Endothelial cell of umbilical vein (primary cell): ENCODE data around the gene DARS1. TPM values are rescaled to one million over a fixed set of nuclear protein-coding genes. Genes with fewer than 3 reads are reported as not detected.

Experiments used
- BruUV-seq: library from RNA; stranded (reverse); fragments of 400-500 nt; replicated peaks from 2 replicates; lab custom pipeline; 2021; lab: Mats Ljungman, UMichigan
- CTCF ChIA-PET: fragments of 300-600, 350-600 bp; sonication (Branson Sonifier 250); formaldehyde crosslinking; loops from one replicate; lab custom pipeline; 2021; ENCODE audit warnings: antibody characterized with exemption, inconsistent platforms; lab: Charles Lee
- POLR2A ChIA-PET: fragments of 300-600, 350-600 bp; sonication (Branson Sonifier 250); formaldehyde crosslinking; loops from one replicate; lab custom pipeline; 2021; ENCODE audit warnings: antibody characterized with exemption, inconsistent platforms; lab: Charles Lee
- DNase-seq: peaks from one replicate; pipeline ENCODE4 v3.0.0-alpha.2; 2011; ENCODE audit warnings: low read depth, low spot score
- FAIRE-seq: peaks from 2 replicates; lab custom pipeline; 2011; peaks lifted over from hg19 to GRCh38; lab: Jason Lieb, UNC
- H2AFZ ChIP-seq: 2 replicates; pipeline ENCODE4 v1.6.0; 2012; ENCODE audit warnings: low read depth, low read length, control low read depth, inconsistent platforms
- H3K27ac ChIP-seq: 2 replicates; pipeline ENCODE4 v1.5.1; 2011; ENCODE audit warnings: low read depth, mild to moderate bottlenecking, control low read depth, low read length, moderate library complexity; ENCODE audit not compliant: insufficient read depth
- H3K27me3 ChIP-seq, 2 experiments: 2 replicates each; pipeline versions ENCODE4 v1.6.0 to v1.6.1; 2011; ENCODE audit warnings: low read length in 2 of 2, mixed read lengths in 1 of 2; ENCODE audit not compliant: control insufficient read depth in 2 of 2, insufficient read depth in 2 of 2
- H3K36me3 ChIP-seq, 2 experiments: 2 replicates in 1 of 2; 3 replicates in 1 of 2; pipeline ENCODE4 v1.5.1; 2011; ENCODE audit warnings: low read length in 2 of 2, mild to moderate bottlenecking in 1 of 2, moderate library complexity in 1 of 2; ENCODE audit not compliant: control insufficient read depth in 2 of 2, insufficient read depth in 2 of 2; ENCODE audit errors: extremely low read depth in 1 of 2
- H3K4me1 ChIP-seq: 3 replicates; pipeline ENCODE4 v1.5.1; 2011; ENCODE audit warnings: mild to moderate bottlenecking, low read length; ENCODE audit not compliant: control insufficient read depth, insufficient read depth; ENCODE audit errors: extremely low read depth
- H3K4me2 ChIP-seq: 2 replicates; pipeline ENCODE4 v1.6.1; 2011; ENCODE audit warnings: low read length, control low read depth, mixed read lengths; ENCODE audit not compliant: insufficient read depth
- H3K4me3 ChIP-seq, 3 experiments: fragments of 200-600 bp in 1 of 3; sonication (generic), shearing (Covaris generic) in 1 of 3; replicated peaks in 1 of 3; 2 replicates each; pipeline ENCODE4 v1.5.1; 2011 to 2016; ENCODE audit warnings: control low read depth in 3 of 3, low read length in 3 of 3, mild to moderate bottlenecking in 2 of 3, inconsistent platforms in 1 of 3, low read depth in 1 of 3, moderate library complexity in 1 of 3; ENCODE audit not compliant: insufficient read depth in 1 of 3
- H3K79me2 ChIP-seq: 2 replicates; pipeline ENCODE4 v1.6.0; 2012; ENCODE audit warnings: low read length, inconsistent platforms; ENCODE audit not compliant: control insufficient read depth, insufficient read depth
- H3K9ac ChIP-seq: replicated peaks from 2 replicates; pipeline ENCODE3; 2011; ENCODE audit warnings: low read length, control low read depth; ENCODE audit not compliant: insufficient read depth; ENCODE audit errors: extremely low read depth
- H3K9me1 ChIP-seq: replicated peaks from 3 replicates; pipeline ENCODE4 v1.6.0; 2011; ENCODE audit warnings: mild to moderate bottlenecking, low read length; ENCODE audit not compliant: control insufficient read depth, insufficient read depth; ENCODE audit errors: extremely low read depth
- H3K9me3 ChIP-seq: replicated peaks from 2 replicates; pipeline ENCODE4 v1.5.1; 2012; ENCODE audit warnings: low read length, inconsistent platforms; ENCODE audit not compliant: control insufficient read depth, insufficient read depth
- H4K20me1 ChIP-seq: replicated peaks from 2 replicates; pipeline ENCODE3; 2011; ENCODE audit warnings: mild to moderate bottlenecking, low read length; ENCODE audit not compliant: control insufficient read depth, insufficient read depth; ENCODE audit errors: extremely low read depth
- CTCF ChIP-seq, 2 donors: IDR thresholded peaks; 1 replicate in 1 of 2; 2 replicates in 1 of 2; pipeline ENCODE4 v1.5.1; 2011; ENCODE audit warnings: low read length in 2 of 2, mild to moderate bottlenecking in 2 of 2, moderate library complexity in 2 of 2, control low read depth in 1 of 2, inconsistent platforms in 1 of 2, low read depth in 1 of 2; ENCODE audit not compliant: insufficient read depth in 1 of 2; ENCODE audit errors: extremely low read depth in 1 of 2
- EZH2 ChIP-seq: IDR thresholded peaks from 2 replicates; pipeline ENCODE4 v1.6.1; 2012; ENCODE audit warnings: borderline replicate concordance, low read depth, mild to moderate bottlenecking, moderate library complexity, low read length, inconsistent platforms; ENCODE audit not compliant: severe bottlenecking
- FOS ChIP-seq: IDR thresholded peaks from 2 replicates; pipeline ENCODE4 v1.6.1; 2011; ENCODE audit warnings: mild to moderate bottlenecking, low read length, moderate library complexity, borderline replicate concordance; ENCODE audit not compliant: insufficient read depth
- GATA2 ChIP-seq: IDR thresholded peaks from 2 replicates; pipeline ENCODE4 v1.7.0; 2011; ENCODE audit warnings: low read depth, mild to moderate bottlenecking, moderate library complexity, mixed read lengths, low read length; ENCODE audit not compliant: insufficient read length, insufficient read depth
- JUN ChIP-seq: IDR thresholded peaks from 2 replicates; pipeline ENCODE4 v1.6.1; 2011; ENCODE audit warnings: borderline replicate concordance, low read depth; ENCODE audit not compliant: insufficient read length, insufficient read depth
- MAX ChIP-seq: IDR thresholded peaks from 2 replicates; pipeline ENCODE4 v1.6.1; 2011; ENCODE audit not compliant: insufficient read depth, insufficient read length
- MYC ChIP-seq: IDR thresholded peaks from one replicate; pipeline ENCODE4 v1.6.1; 2011; ENCODE audit warnings: mild to moderate bottlenecking, low read depth, low read length
- POLR2A ChIP-seq: IDR thresholded peaks from 2 replicates; pipeline ENCODE4 v1.6.1; 2012; ENCODE audit warnings: low read depth, mild to moderate bottlenecking, control low read depth, low read length
- POLR2AphosphoS5 ChIP-seq: IDR thresholded peaks from 2 replicates; pipeline ENCODE4 v1.6.1; 2012; ENCODE audit warnings: low read depth, mild to moderate bottlenecking, control low read depth, low read length, moderate library complexity; ENCODE audit not compliant: insufficient read depth
- dilution Hi-C: fragments of 300-500 bp; cut with MboI; formaldehyde crosslinking; loops from one replicate; pipeline ENCODE4 v1.15.0; 2019; ENCODE audit warnings: low sequenced_read_pairs; ENCODE audit not compliant: extremely low pct_ligation_motif_present
- intact Hi-C: fragments of 100-400 bp; cut with micrococcal nuclease; formaldehyde crosslinking; loops from one replicate; pipeline ENCODE4 v1.10.0; 2022
- polyA plus RNA-seq, 4 experiments: library from polyadenylated mRNA; depleted of rRNA in 3 of 4; stranded (reverse) in 3 of 4; unstranded in 1 of 4; fragments of >200 nt; gene quantifications; 2 replicates each; pipeline versions ENCODE4 v1.2.1 to v1.2.3, GENCODE V29; 2011 to 2012; ENCODE audit warnings: missing spikeins in 1 of 4
- total RNA-seq: library from RNA; stranded (reverse); gene quantifications from 2 replicates; pipeline ENCODE4 v1.2.3, GENCODE V29; 2021

Gene DARS1
- total and polyA plus RNA-seq, 2 donors (not counting 3 experiments of a cell fraction or from before 2014, with no cell fraction given), result 20.9 to 41.5 TPM

- Histone ChIP-seq H3K79me2 (no peaks in the 10 kb centered on the region), H2AFZ (no peak overlapping the region), H3K4me2 (no peak overlapping the region), H3K36me3 (no peaks in the 10 kb centered on the region), H3K27ac (no peak overlapping the region), H3K4me1 (no peaks in the 10 kb centered on the region), H3K27me3 (peaks cover 0 to 4% of the 10 kb centered on the region in 2 experiments), H3K9ac (no peak overlapping the region), H3K9me1 (no peaks in the 10 kb centered on the region), H4K20me1 (no peaks in the 10 kb centered on the region), H3K4me3 (no peak overlapping the region), H3K9me3 (no peaks in the 10 kb centered on the region)
- DNase-seq (no peak), FAIRE-seq (no peak)
- CTCF ChIA-PET, result interaction anchor here (0.9 kb wide), 1 partner anchor 904 kb away, joined by 4 read pairs; no protein-coding TSS in a partner anchor
- dilution Hi-C loops, result no loop called here
- POLR2A ChIA-PET, result no interaction called here
- intact Hi-C loops, result no loop called here
- no TSS peak for BruUV-seq
- no peak for TF ChIP-seq JUN
- no peak for TF ChIP-seq EZH2
- no peak for TF ChIP-seq POLR2AphosphoS5
- no peak for TF ChIP-seq CTCF (IDR thresholded peaks at IDR 0.05; ENCODE audit: extremely low read depth in 1 of 2, insufficient read depth in 1 of 2, low read depth in 1 of 2, low read length in 2 of 2)
- TF ChIP-seq MYC, result no peak
- no peak for TF ChIP-seq POLR2A
- TF ChIP-seq GATA2, result no peak
- TF ChIP-seq FOS, result no peak
- TF ChIP-seq MAX, result no peak
These were observed 92.0 kb downstream of the DARS1 start for GRCh38 chr2:135893374-135893794.
